ENCODE data around the gene KLHL26.
A peak's percentile ranks its signal among the peaks of the same experiment; 100 is the strongest.

Gene KLHL26

GRCh38 chr19:18701250-18701608, 64.4 kb downstream of the KLHL26 start:
- in situ Hi-C loops (cut with MboI; ENCODE audit: low pct_unique_long_range_greater_than_20kb, low sequenced_read_pairs): no loop called here
- DNase-seq: no peak

- DNase-seq: no peak
- in situ Hi-C loops (cut with MboI; ENCODE audit: low pct_unique_long_range_greater_than_20kb, low sequenced_read_pairs): no loop called here
Observed at GRCh38 chr19:18704054-18704453, 67.2 kb downstream of the KLHL26 start.

DNA sequence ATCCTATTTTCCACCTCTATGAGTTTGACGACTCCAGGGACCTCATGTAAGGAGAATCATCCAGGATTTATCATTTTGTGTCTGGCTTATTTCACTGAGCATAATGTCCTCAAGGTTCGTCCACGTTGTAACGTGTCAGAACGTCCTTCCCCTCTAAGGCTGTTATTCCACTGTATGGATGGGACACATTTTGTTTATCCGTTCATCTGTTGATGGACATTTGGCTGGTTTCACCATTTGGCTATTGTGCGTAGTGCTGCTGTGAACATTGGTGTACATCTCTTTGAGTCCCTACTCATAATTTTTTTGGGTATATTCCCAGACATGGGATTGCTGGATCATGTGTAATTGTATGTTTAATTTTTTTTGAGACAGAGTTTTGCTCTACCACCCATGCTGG, 68.1 kb downstream of the KLHL26 start:
- in situ Hi-C loops (cut with MboI; ENCODE audit: low pct_unique_long_range_greater_than_20kb, low sequenced_read_pairs): no loop called here
- no peak for DNase-seq

DNA sequence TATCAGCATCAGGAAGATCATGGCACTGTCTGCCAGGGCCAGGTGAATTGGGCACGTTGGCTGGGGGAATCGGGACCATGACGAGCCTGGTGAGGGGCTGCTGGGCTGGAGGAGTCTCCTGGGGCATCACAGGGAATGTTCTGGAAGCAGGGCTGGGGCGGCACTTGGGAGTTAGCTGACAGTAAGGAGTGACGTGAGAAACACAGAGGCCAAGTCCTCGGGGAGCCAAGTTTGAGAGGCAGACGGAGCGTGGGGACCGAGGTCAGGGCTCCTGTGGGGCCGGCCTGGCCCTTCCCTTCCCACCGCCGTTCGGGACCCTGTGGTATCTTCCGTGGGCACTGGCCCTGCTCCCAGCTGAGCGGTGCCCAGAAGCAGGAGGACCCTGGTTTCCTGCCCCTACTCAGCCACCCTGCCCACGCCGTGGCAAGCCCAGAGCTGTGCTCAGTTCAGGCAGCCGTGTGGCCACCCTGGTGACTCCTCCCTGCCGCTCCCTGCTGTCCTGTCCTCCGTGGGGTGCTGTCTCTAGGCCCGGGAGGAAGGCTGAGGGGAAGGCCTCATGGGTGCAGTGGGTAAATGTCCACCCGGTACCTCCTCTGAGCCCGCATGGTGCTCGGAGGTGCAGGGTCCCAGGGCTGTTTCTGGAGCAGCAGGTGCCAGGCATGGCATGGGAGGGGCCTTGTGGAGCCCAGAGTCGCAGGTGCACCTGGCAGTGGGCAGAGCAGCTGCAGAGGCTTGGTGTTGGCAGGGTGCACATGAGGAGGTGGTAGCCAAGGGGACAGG, 71.8 kb downstream of the KLHL26 start:
- no peak for DNase-seq
- in situ Hi-C loops (cut with MboI; ENCODE audit: low pct_unique_long_range_greater_than_20kb, low sequenced_read_pairs): no loop called here

DNA sequence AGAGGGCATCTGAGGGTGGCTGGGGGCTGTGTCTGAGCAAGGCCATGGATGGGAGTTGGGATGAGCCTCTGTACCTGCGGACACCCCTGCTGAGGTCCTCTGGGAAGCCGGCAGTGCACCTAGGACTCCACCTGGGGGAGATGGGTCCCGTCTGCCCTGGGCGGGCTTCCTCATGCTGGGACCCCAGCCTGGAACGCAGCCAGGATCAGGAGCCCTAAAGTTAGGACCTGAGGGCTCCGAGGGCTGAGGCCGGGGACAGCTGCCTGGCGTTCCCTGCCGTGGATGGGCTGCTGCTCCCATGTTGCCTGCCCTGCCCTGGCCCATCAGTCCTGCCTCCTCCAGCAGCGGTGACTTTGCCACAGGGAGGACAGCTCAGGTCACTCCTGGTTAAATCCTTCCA, 72.7 kb downstream of the KLHL26 start:
- in situ Hi-C loops (cut with MboI; ENCODE audit: low pct_unique_long_range_greater_than_20kb, low sequenced_read_pairs): no loop called here
- DNase-seq: no peak

GRCh38 chr19:18710186-18710585, 73.4 kb downstream of the KLHL26 start:
- in situ Hi-C loops (cut with MboI; ENCODE audit: low pct_unique_long_range_greater_than_20kb, low sequenced_read_pairs): no loop called here
- no peak for DNase-seq

- DNase-seq: no peak
- in situ Hi-C loops (cut with MboI; ENCODE audit: low pct_unique_long_range_greater_than_20kb, low sequenced_read_pairs): no loop called here
Observed at GRCh38 chr19:18710996-18711751, 74.3 kb downstream of the KLHL26 start.

DNA sequence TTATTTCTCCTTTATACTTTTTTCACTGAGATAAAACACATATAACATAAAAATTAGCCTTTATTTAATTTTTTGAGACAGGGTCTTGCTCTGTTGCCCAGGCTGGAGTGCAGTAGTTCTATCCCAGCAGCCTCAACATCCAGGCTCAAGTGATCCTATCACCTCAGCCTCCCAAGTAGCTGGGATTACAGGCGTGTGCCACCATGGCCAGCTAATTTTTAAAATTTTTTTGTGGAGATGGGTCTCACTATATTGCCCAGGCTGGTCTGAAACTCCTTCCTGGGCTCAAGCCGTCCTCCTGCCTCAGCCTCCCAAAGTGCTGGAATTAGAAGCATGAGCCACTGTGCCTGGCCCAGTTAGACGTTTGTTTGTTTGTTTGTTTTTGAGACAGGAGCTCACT, 75.1 kb downstream of the KLHL26 start:
- no peak for DNase-seq
- in situ Hi-C loops (cut with MboI; ENCODE audit: low pct_unique_long_range_greater_than_20kb, low sequenced_read_pairs): no loop called here

DNA sequence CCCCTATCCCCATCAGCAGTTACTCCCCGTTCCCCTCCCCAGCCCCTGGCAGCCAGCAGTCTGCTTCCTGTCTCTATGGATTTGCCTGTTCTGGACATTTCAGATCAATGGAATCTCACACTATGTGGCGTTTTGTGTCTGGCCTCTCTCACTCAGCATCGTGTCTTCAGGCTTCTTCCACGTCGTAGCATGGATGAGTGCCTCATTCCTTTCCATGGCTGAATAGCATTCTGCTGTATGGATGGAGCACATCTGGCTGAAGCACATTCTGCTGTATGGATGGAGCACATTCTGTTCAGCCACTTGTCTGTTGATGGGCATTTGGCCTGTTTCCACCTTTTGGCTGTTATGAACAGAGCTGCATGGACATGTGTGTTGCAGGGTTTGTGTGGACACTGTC, 76.2 kb downstream of the KLHL26 start:
- in situ Hi-C loops (cut with MboI; ENCODE audit: low pct_unique_long_range_greater_than_20kb, low sequenced_read_pairs): no loop called here
- DNase-seq: no peak

GRCh38 chr19:18713550-18714117, 76.8 kb downstream of the KLHL26 start:
- no peak for DNase-seq
- in situ Hi-C loops (cut with MboI; ENCODE audit: low pct_unique_long_range_greater_than_20kb, low sequenced_read_pairs): no loop called here

DNA sequence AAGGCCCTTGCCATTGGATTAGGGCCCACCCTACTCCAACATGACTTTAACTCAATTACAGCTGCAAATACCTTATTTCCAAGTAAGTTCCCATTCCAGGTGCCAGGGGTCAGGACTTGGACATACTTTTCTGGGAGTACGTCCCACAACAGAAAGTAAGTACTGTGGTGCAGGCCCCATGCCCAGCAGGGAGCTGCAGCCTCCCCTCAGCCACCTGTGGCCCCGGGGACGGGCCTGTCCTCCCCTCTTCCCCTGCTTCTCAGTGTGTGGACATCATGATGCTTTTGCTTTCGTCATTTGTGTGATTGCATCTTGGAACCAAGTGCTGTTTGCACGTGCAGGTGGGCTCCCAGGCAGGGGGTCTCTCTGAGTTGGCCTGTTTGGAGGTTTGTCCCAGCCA, 78.6 kb downstream of the KLHL26 start:
- in situ Hi-C loops (cut with MboI; ENCODE audit: low pct_unique_long_range_greater_than_20kb, low sequenced_read_pairs): no loop called here
- no peak for DNase-seq

DNA sequence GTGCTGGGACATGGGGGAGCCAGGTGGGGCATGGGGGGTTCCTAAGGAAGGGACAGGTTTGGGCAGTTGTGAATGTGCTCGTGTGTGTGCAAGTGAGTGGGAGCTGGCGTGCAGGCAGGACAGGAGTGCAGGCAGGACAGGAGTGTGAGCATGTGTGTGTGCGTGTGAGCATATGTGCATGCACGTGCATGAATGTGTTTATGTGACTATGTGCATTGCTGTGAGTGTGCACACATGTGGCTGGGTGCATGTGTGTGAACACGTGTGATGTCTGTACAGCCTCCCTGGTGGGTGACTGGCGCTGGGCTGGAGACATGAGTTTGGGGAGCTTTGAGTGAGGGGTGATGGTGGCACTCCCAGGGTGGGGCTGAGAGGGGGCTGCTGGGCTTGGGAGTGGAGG, 80.0 kb downstream of the KLHL26 start:
- DNase-seq: no peak
- in situ Hi-C loops (cut with MboI; ENCODE audit: low pct_unique_long_range_greater_than_20kb, low sequenced_read_pairs): no loop called here

GRCh38 chr19:18717601-18718000, 80.8 kb downstream of the KLHL26 start:
- in situ Hi-C loops (cut with MboI; ENCODE audit: low pct_unique_long_range_greater_than_20kb, low sequenced_read_pairs): no loop called here
- DNase-seq: no peak

DNA sequence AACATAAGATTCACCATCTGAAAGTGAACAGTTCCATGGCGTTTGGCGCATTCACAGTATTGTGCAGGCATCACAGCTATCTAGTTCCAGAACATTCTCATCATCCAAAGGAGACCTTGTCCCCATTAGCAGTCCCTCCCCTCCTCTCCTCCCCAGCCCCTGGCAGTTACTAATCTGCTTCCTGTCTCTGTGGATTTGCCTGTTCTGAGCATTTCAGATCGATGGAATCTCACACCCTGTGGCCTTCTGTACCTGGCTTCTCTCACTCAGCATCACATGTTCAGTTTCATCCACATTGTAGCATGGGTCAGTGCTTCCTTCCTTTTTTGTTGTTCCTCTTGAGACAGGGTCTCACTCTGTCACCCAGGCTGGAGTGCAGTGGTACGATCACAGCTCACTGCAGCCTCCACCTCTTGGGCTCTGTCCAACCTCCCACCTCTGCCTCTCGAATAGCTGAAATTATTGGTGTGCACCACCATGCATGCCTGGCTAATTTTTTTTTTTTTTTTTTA, 81.2 kb downstream of the KLHL26 start:
- peak; percentile 34 for DNase-seq
- in situ Hi-C loops (cut with MboI; ENCODE audit: low pct_unique_long_range_greater_than_20kb, low sequenced_read_pairs): no loop called here

GRCh38 chr19:18718846-18719458, 82.1 kb downstream of the KLHL26 start:
- in situ Hi-C loops (cut with MboI; ENCODE audit: low pct_unique_long_range_greater_than_20kb, low sequenced_read_pairs): no loop called here
- no peak for DNase-seq

DNA sequence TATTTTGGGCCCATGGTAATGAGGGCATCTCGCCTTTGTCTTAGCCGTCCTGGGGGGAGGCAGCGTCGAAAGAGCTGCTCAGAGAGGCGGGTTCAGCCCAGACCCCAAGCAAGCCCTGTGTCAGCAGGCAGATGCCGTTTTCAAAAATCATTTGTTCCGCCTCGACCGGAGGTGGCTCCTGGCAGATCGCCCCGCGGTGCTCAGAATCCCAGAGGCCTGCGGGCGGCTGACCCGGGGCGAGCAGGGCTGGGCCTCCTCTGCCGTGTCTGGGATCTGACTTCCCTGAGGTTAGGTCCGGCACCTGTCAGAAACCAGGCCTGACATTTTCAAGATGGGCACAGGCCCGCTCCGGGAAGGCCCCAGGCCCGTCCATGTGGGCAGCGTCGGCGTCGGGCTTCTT, 82.7 kb downstream of the KLHL26 start:
- in situ Hi-C loops (cut with MboI; ENCODE audit: low pct_unique_long_range_greater_than_20kb, low sequenced_read_pairs): no loop called here

More for the DNA sequence above, 82.7 kb downstream of the KLHL26 start:
- no peak for DNase-seq
